ENCODE measurements around the gene YIF1A. TPM values are rescaled to one million over a fixed set of nuclear protein-coding genes. Genes with fewer than 3 reads are reported as not detected.

YIF1A gene
- total RNA-seq, 1 donor from 2014 or later, result 19.0 TPM

- TF ChIP-seq EZH2 (IDR thresholded peaks at IDR 0.05) (no peak), EZH2phosphoT487 (IDR thresholded peaks at IDR 0.05) (no peak), CTCF (IDR thresholded peaks at IDR 0.05) (no peak)
- Histone ChIP-seq H3K9ac (no peak overlapping the region), H3K27ac (no peak overlapping the region)
These were observed 22.4 kb downstream of the YIF1A start for GRCh38 chr11:66266378-66267038.

GRCh38 chr11:66265531-66266377, 23.2 kb downstream of the YIF1A start:
- no peak overlapping the region for H3K27ac ChIP-seq
- no peak overlapping the region for H3K4me3 Mint-ChIP-seq
- peaks cover 10% of the 10 kb centered on the region for H3K36me3 Mint-ChIP-seq
- no peak overlapping the region for H3K27ac Mint-ChIP-seq
- no peak overlapping the region for H3K4me3 ChIP-seq
- peaks cover 17% of the 10 kb centered on the region for H3K4me1 Mint-ChIP-seq
- no peak overlapping the region for H3K4me2 ChIP-seq
- peaks cover 12% of the 10 kb centered on the region for H3K4me1 ChIP-seq
- H4K20me1 ChIP-seq (ENCODE audit: low read depth), result peaks cover 38% of the 10 kb centered on the region
- H3K9ac ChIP-seq, result no peak overlapping the region
- H3K9me3 Mint-ChIP-seq, result no peaks in the 10 kb centered on the region
- no peaks in the 10 kb centered on the region for H3K27me3 ChIP-seq
- H3K27me3 Mint-ChIP-seq (ENCODE audit: insufficient read depth, low read depth), result peaks cover 13% of the 10 kb centered on the region
- peaks cover 21% of the 10 kb centered on the region for H3K79me2 ChIP-seq (ENCODE audit: low read depth)
- no peak overlapping the region for H2AFZ ChIP-seq (replicated peaks)
- peaks cover 34% of the 10 kb centered on the region for H3F3A ChIP-seq (ENCODE audit: low read depth)
- no peaks in the 10 kb centered on the region for H3K9me3 ChIP-seq (ENCODE audit: low read depth)
- no peak for DNase-seq (ENCODE audit: low spot score)
- no peak for TF ChIP-seq CTCF (IDR thresholded peaks at IDR 0.05)
- TF ChIP-seq EZH2phosphoT487 (IDR thresholded peaks at IDR 0.05), result no peak
- no peak for TF ChIP-seq EZH2 (IDR thresholded peaks at IDR 0.05)
- no peaks in the 10 kb centered on the region for H3K36me3 ChIP-seq

More at GRCh38 chr11:66266378-66267038, 22.4 kb downstream of the YIF1A start:
- no peaks in the 10 kb centered on the region for H3K36me3 ChIP-seq
- H3K9me3 ChIP-seq (ENCODE audit: low read depth), result no peaks in the 10 kb centered on the region
- peaks cover 19% of the 10 kb centered on the region for H3K4me1 Mint-ChIP-seq
- H3K4me2 ChIP-seq, result peak overlapping the region; percentile 93
- no peak overlapping the region for H2AFZ ChIP-seq (replicated peaks)
- no peaks in the 10 kb centered on the region for H3K27me3 ChIP-seq
- H3F3A ChIP-seq (ENCODE audit: low read depth), result peaks cover 34% of the 10 kb centered on the region
- DNase-seq (ENCODE audit: low spot score), result no peak
- peaks cover 42% of the 10 kb centered on the region for H4K20me1 ChIP-seq (ENCODE audit: low read depth)
- no peak overlapping the region for H3K27ac Mint-ChIP-seq
- H3K27me3 Mint-ChIP-seq (ENCODE audit: insufficient read depth, low read depth), result peaks cover 13% of the 10 kb centered on the region
- H3K79me2 ChIP-seq (ENCODE audit: low read depth), result peaks cover 25% of the 10 kb centered on the region
- H3K4me3 ChIP-seq, result peak overlapping the region; percentile 76
- H3K36me3 Mint-ChIP-seq, result peaks cover 10% of the 10 kb centered on the region
- peaks cover 12% of the 10 kb centered on the region for H3K4me1 ChIP-seq
- H3K4me3 Mint-ChIP-seq, result peak overlapping the region; percentile 97
- no peaks in the 10 kb centered on the region for H3K9me3 Mint-ChIP-seq

- H3F3A ChIP-seq (ENCODE audit: low read depth), result peaks cover 34% of the 10 kb centered on the region
- H3K79me2 ChIP-seq (ENCODE audit: low read depth), result peaks cover 13% of the 10 kb centered on the region
- no peaks in the 10 kb centered on the region for H3K27me3 ChIP-seq
- Mint-ChIP-seq H3K4me1 (peaks cover 13% of the 10 kb centered on the region), H3K36me3 (peaks cover 13% of the 10 kb centered on the region), H3K27ac (no peak overlapping the region), H3K9me3 (no peaks in the 10 kb centered on the region), H3K4me3 (no peak overlapping the region), H3K27me3 (ENCODE audit: insufficient read depth, low read depth) (peaks cover 13% of the 10 kb centered on the region)
- no peak overlapping the region for H2AFZ ChIP-seq (replicated peaks)
- no peak overlapping the region for H3K9ac ChIP-seq
- H3K9me3 ChIP-seq (ENCODE audit: low read depth), result no peaks in the 10 kb centered on the region
- peaks cover 12% of the 10 kb centered on the region for H3K4me1 ChIP-seq
- H4K20me1 ChIP-seq (ENCODE audit: low read depth), result peaks cover 37% of the 10 kb centered on the region
- no peak overlapping the region for H3K4me2 ChIP-seq
- no peak overlapping the region for H3K4me3 ChIP-seq
- DNase-seq (ENCODE audit: low spot score), result peak; percentile 55
- H3K27ac ChIP-seq, result no peak overlapping the region
- TF ChIP-seq CTCF (IDR thresholded peaks at IDR 0.05) (peak; percentile 64), EZH2 (IDR thresholded peaks at IDR 0.05) (no peak)
- H3K36me3 ChIP-seq, result no peaks in the 10 kb centered on the region
These were observed 24.0 kb downstream of the YIF1A start for GRCh38 chr11:66264914-66265313.
